GM23338 (cell line): ENCODE results near the gene TXNDC17. TPM values are rescaled to one million over a fixed set of nuclear protein-coding genes. Genes with fewer than 3 reads are reported as not detected.

Experiments
- ATAC-seq: fragments of 200-7000 bp; cut with Tn5 transposase; 3 replicates; pipeline ENCODE4 v1.9.1; 2020
- DNase-seq: peaks from one replicate; pipeline ENCODE4 v3.0.0-alpha.2; 2015; ENCODE audit warnings: low spot score
- H2AFZ ChIP-seq: fragments of 200-600 bp; sonication (generic); 2 replicates; pipeline ENCODE4 v1.8.0; 2016; ENCODE audit warnings: antibody characterized with exemption, mild to moderate bottlenecking, moderate library complexity
- H3F3A ChIP-seq: fragments of 200-600 bp; sonication (generic); replicated peaks from 2 replicates; pipeline ENCODE4 v1.8.0; 2017; ENCODE audit warnings: antibody characterized with exemption, mixed run types, low read depth
- H3K27ac ChIP-seq: fragments of 200-600 bp; sonication (generic); 2 replicates; pipeline ENCODE4 v1.6.1; 2016; ENCODE audit warnings: low read depth
- H3K27me3 ChIP-seq: fragments of 200-600 bp; sonication (generic); 2 replicates; pipeline ENCODE4 v1.8.0; 2016; ENCODE audit warnings: mild to moderate bottlenecking, mixed run types, moderate library complexity; ENCODE audit not compliant: insufficient read depth
- H3K36me3 ChIP-seq: fragments of 200-600 bp; sonication (generic); 2 replicates; pipeline ENCODE4 v1.8.0; 2016; ENCODE audit warnings: mild to moderate bottlenecking; ENCODE audit not compliant: insufficient read depth
- H3K4me1 ChIP-seq: fragments of 200-600 bp; sonication (generic); 2 replicates; pipeline ENCODE4 v1.8.0; 2016; ENCODE audit warnings: mild to moderate bottlenecking, moderate library complexity; ENCODE audit not compliant: insufficient read depth
- H3K4me2 ChIP-seq: fragments of 200-600 bp; sonication (generic); 2 replicates; pipeline ENCODE4 v1.7.1; 2017; ENCODE audit warnings: mixed run types
- H3K4me3 ChIP-seq: fragments of 200-600 bp; sonication (generic); 2 replicates; pipeline ENCODE4 v1.6.1; 2016; ENCODE audit warnings: mixed run types
- H3K79me2 ChIP-seq: fragments of 200-600 bp; sonication (generic); replicated peaks from 2 replicates; pipeline ENCODE4 v1.8.0; 2017; ENCODE audit warnings: mild to moderate bottlenecking; ENCODE audit not compliant: insufficient read depth
- H3K9me2 ChIP-seq: fragments of 200-600 bp; sonication (generic); 2 replicates; pipeline ENCODE4 v1.8.0; 2017; ENCODE audit not compliant: insufficient read depth
- H4K20me1 ChIP-seq: fragments of 200-600 bp; sonication (generic); replicated peaks from 2 replicates; pipeline ENCODE4 v1.8.0; 2017; ENCODE audit warnings: mild to moderate bottlenecking; ENCODE audit not compliant: insufficient read depth
- H3K27ac Mint-ChIP-seq: 2 replicates; pipeline ENCODE4 v1.8.0; 2020; ENCODE audit warnings: inconsistent platforms, mild to moderate bottlenecking, moderate library complexity, mixed read lengths
- H3K27me3 Mint-ChIP-seq: 3 replicates; pipeline ENCODE4 v1.8.0; 2022; ENCODE audit warnings: low read depth, mild to moderate bottlenecking, moderate library complexity, mixed read lengths, inconsistent platforms; ENCODE audit not compliant: insufficient read depth, poor library complexity
- H3K36me3 Mint-ChIP-seq: 3 replicates; pipeline ENCODE4 v1.8.0; 2021; ENCODE audit warnings: low read depth, mild to moderate bottlenecking, inconsistent platforms, moderate library complexity, mixed read lengths
- H3K4me1 Mint-ChIP-seq: 3 replicates; pipeline ENCODE4 v1.8.0; 2020; ENCODE audit warnings: mild to moderate bottlenecking, inconsistent platforms, mixed read lengths
- H3K4me3 Mint-ChIP-seq: 3 replicates; pipeline ENCODE4 v1.8.0; 2021; ENCODE audit warnings: moderate library complexity, mild to moderate bottlenecking, inconsistent platforms, mixed read lengths
- H3K9me3 Mint-ChIP-seq: 3 replicates; pipeline ENCODE4 v1.8.0; 2020; ENCODE audit warnings: moderate library complexity, mild to moderate bottlenecking, inconsistent platforms, mixed read lengths
- CREB1 ChIP-seq: fragments of 250-450 bp; sonication (Bioruptor Pico); IDR thresholded peaks from 2 replicates; pipeline ENCODE4 v1.5.0; 2020; ENCODE audit warnings: low read depth, mild to moderate bottlenecking, moderate library complexity
- EZH2 ChIP-seq: fragments of 200-600 bp; sonication (generic); IDR thresholded peaks from one replicate; pipeline ENCODE4 v1.8.0; 2017; ENCODE audit warnings: antibody characterized with exemption, mild to moderate bottlenecking, low read depth; ENCODE audit not compliant: unreplicated experiment
- EZH2phosphoT487 ChIP-seq: fragments of 200-600 bp; sonication (generic); IDR thresholded peaks from one replicate; pipeline ENCODE4 v1.8.1; 2018; ENCODE audit warnings: antibody characterized with exemption; ENCODE audit not compliant: unreplicated experiment
- JUNB ChIP-seq: IDR thresholded peaks from one replicate; pipeline ENCODE4 v1.6.1; 2016; ENCODE audit warnings: antibody characterized with exemption; ENCODE audit not compliant: unreplicated experiment
- NANOG ChIP-seq: IDR thresholded peaks from 2 replicates; pipeline ENCODE4 v1.6.1; 2016; ENCODE audit warnings: antibody characterized with exemption, borderline replicate concordance
- POLR2AphosphoS5 ChIP-seq: IDR thresholded peaks from 2 replicates; pipeline ENCODE4 v1.6.1; 2016; ENCODE audit warnings: antibody characterized with exemption, low read depth
- STAT1 ChIP-seq: IDR thresholded peaks from one replicate; pipeline ENCODE4 v1.6.1; 2016; ENCODE audit warnings: antibody characterized with exemption; ENCODE audit not compliant: unreplicated experiment
- ZNF331 ChIP-seq: fragments of 250-450 bp; sonication (Bioruptor Pico); IDR thresholded peaks from 2 replicates; pipeline ENCODE4 v1.5.0; 2020; ENCODE audit warnings: low read depth, mild to moderate bottlenecking, moderate library complexity
- polyA plus RNA-seq: library from polyadenylated mRNA; unstranded; fragments of >200 nt; fragmentation: Nextera tagmentation; extraction: Ambion mirVana; gene quantifications from 2 replicates; pipeline ENCODE4 v1.2.1, GENCODE V29; 2016
- total RNA-seq: library from RNA; depleted of rRNA; stranded (reverse); fragments of >200 nt; shearing (Covaris generic); gene quantifications from 2 replicates; pipeline ENCODE4 v1.2.3, GENCODE V29; 2014
- TF ChIP-seq, protein P1 (sequence below): IDR thresholded peaks from 2 replicates; pipeline ENCODE4 v1.6.1; 2016; ENCODE audit warnings: antibody characterized with exemption
- TF ChIP-seq, protein P2 (sequence below), 2 experiments: fragments of 200-600 bp in 1 of 2; sonication (generic) in 1 of 2; conservative IDR thresholded peaks; 2 replicates each; pipeline versions ENCODE4 v1.5.1 to v1.6.1; 2016 to 2017; ENCODE audit warnings: antibody characterized with exemption in 2 of 2, low read depth in 2 of 2, mild to moderate bottlenecking in 2 of 2, moderate library complexity in 1 of 2
- TF ChIP-seq, protein P3 (sequence below): IDR thresholded peaks from one replicate; pipeline ENCODE4 v1.6.1; 2018; ENCODE audit warnings: antibody characterized with exemption; ENCODE audit not compliant: unreplicated experiment

Gene TXNDC17
- total and polyA plus RNA-seq, 2 experiments from 2014 or later: 202 to 887 TPM

DNA sequence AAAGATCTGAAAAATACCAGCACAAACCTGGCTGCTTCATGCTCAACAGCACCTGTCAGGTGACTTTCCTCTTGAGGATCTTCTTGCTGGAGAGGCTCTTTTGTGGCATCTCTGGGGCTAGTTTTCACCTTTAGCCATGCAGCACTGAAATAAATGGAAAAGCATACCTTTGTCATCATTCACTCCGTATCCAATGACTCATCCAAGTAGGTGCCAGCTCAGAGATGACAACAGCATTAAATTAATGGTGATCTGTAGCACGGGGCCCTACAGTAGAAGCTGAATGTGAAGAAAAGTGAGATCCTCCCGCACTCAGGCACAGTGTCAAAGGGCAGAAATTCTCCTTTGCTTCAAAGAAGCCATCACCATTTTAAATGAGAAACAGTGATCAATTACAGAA, 32.5 kb upstream of the TXNDC17 start:
- Mint-ChIP-seq H3K4me3 (no peak overlapping the region), H3K9me3 (no peaks in the 10 kb centered on the region), H3K27me3 (no peaks in the 10 kb centered on the region), H3K27ac (no peak overlapping the region), H3K4me1 (no peaks in the 10 kb centered on the region), H3K36me3 (peaks cover 57% of the 10 kb centered on the region)
- TF ChIP-seq CREB1 (no peak), ZNF331 (CRISPR knock-in tag) (no peak), STAT1 (no peak), NANOG (no peak)
- TF ChIP-seq, protein P1, sequence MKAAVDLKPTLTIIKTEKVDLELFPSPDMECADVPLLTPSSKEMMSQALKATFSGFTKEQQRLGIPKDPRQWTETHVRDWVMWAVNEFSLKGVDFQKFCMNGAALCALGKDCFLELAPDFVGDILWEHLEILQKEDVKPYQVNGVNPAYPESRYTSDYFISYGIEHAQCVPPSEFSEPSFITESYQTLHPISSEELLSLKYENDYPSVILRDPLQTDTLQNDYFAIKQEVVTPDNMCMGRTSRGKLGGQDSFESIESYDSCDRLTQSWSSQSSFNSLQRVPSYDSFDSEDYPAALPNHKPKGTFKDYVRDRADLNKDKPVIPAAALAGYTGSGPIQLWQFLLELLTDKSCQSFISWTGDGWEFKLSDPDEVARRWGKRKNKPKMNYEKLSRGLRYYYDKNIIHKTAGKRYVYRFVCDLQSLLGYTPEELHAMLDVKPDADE: no peak
- TF ChIP-seq, protein P2, sequence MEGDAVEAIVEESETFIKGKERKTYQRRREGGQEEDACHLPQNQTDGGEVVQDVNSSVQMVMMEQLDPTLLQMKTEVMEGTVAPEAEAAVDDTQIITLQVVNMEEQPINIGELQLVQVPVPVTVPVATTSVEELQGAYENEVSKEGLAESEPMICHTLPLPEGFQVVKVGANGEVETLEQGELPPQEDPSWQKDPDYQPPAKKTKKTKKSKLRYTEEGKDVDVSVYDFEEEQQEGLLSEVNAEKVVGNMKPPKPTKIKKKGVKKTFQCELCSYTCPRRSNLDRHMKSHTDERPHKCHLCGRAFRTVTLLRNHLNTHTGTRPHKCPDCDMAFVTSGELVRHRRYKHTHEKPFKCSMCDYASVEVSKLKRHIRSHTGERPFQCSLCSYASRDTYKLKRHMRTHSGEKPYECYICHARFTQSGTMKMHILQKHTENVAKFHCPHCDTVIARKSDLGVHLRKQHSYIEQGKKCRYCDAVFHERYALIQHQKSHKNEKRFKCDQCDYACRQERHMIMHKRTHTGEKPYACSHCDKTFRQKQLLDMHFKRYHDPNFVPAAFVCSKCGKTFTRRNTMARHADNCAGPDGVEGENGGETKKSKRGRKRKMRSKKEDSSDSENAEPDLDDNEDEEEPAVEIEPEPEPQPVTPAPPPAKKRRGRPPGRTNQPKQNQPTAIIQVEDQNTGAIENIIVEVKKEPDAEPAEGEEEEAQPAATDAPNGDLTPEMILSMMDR (conservative IDR thresholded peaks at IDR 0.05; ENCODE audit: low read depth in 2 of 2): no peak
- H3F3A ChIP-seq: no peaks in the 10 kb centered on the region
- H3K4me3 ChIP-seq: no peak overlapping the region
- DNase-seq (no peak), ATAC-seq (no peak)
- peaks cover 37% of the 10 kb centered on the region for H3K36me3 ChIP-seq
- no peaks in the 10 kb centered on the region for H3K4me1 ChIP-seq
- peaks cover 7% of the 10 kb centered on the region for H4K20me1 ChIP-seq
- H3K79me2 ChIP-seq: no peaks in the 10 kb centered on the region
- H3K27ac ChIP-seq: no peak overlapping the region
- no peaks in the 10 kb centered on the region for H3K27me3 ChIP-seq
- no peak overlapping the region for H3K4me2 ChIP-seq
- H3K9me2 ChIP-seq: no peaks in the 10 kb centered on the region
- no peak overlapping the region for H2AFZ ChIP-seq

DNA sequence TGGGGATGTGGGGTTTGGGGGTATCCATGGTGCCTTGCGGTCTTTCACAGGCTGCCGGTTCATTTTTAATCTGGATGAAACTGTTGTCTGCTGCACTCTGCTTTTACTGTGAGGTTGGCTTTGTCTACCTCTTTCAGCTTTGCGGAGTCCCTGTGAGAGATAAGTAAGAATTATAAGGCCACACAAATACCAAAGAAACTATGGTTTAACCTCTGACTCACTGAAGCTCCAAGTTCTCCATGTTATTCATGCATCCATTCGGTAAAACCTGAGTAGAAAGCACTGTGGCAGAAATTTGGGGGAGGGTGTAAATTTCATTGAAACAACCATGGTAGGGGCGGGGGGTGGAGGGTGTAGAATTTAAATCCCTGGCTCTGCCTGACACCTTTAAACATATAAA, 30.8 kb upstream of the TXNDC17 start:
- no peak for ATAC-seq
- Histone ChIP-seq H2AFZ (no peak overlapping the region), H3K27me3 (no peaks in the 10 kb centered on the region), H3K4me1 (no peaks in the 10 kb centered on the region), H3K27ac (no peak overlapping the region), H3K79me2 (no peaks in the 10 kb centered on the region), H3K4me2 (no peak overlapping the region), H3F3A (no peaks in the 10 kb centered on the region), H3K36me3 (peaks cover 32% of the 10 kb centered on the region), H4K20me1 (peaks cover 7% of the 10 kb centered on the region), H3K9me2 (no peaks in the 10 kb centered on the region), H3K4me3 (no peak overlapping the region)
- Mint-ChIP-seq H3K4me3 (no peak overlapping the region), H3K27me3 (no peaks in the 10 kb centered on the region), H3K36me3 (peaks cover 47% of the 10 kb centered on the region), H3K4me1 (no peaks in the 10 kb centered on the region), H3K9me3 (no peaks in the 10 kb centered on the region), H3K27ac (no peak overlapping the region)
- no peak for DNase-seq
- TF ChIP-seq CREB1 (no peak), EZH2 (no peak), EZH2phosphoT487 (no peak), POLR2AphosphoS5 (no peak), JUNB (no peak), NANOG (no peak)
- TF ChIP-seq, protein P2 (conservative IDR thresholded peaks at IDR 0.05; ENCODE audit: low read depth in 2 of 2): no peak
- TF ChIP-seq, protein P3, sequence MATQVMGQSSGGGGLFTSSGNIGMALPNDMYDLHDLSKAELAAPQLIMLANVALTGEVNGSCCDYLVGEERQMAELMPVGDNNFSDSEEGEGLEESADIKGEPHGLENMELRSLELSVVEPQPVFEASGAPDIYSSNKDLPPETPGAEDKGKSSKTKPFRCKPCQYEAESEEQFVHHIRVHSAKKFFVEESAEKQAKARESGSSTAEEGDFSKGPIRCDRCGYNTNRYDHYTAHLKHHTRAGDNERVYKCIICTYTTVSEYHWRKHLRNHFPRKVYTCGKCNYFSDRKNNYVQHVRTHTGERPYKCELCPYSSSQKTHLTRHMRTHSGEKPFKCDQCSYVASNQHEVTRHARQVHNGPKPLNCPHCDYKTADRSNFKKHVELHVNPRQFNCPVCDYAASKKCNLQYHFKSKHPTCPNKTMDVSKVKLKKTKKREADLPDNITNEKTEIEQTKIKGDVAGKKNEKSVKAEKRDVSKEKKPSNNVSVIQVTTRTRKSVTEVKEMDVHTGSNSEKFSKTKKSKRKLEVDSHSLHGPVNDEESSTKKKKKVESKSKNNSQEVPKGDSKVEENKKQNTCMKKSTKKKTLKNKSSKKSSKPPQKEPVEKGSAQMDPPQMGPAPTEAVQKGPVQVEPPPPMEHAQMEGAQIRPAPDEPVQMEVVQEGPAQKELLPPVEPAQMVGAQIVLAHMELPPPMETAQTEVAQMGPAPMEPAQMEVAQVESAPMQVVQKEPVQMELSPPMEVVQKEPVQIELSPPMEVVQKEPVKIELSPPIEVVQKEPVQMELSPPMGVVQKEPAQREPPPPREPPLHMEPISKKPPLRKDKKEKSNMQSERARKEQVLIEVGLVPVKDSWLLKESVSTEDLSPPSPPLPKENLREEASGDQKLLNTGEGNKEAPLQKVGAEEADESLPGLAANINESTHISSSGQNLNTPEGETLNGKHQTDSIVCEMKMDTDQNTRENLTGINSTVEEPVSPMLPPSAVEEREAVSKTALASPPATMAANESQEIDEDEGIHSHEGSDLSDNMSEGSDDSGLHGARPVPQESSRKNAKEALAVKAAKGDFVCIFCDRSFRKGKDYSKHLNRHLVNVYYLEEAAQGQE: no peak
